GM21737 (cell line): Measurements from ENCODE around the gene PRTN3.
"Not testable (repeated sequence)": the region's sequence is repeated elsewhere in the genome, so short reads cannot be mapped to it uniquely, and the experiment has no call there.

Experiments used
- ATAC-seq: cut with Tn5 transposase; IDR thresholded peaks from one replicate; pipeline ENCODE4 v1.9.1; 2021; ENCODE audit warnings: mild to moderate bottlenecking, moderate library complexity; ENCODE audit not compliant: unreplicated experiment

Gene PRTN3

GRCh38 chr19:815079-815774 lies 25.6 kb upstream of the PRTN3 start:
- ATAC-seq = no peak

GRCh38 chr19:815775-816499 lies 24.9 kb upstream of the PRTN3 start:
- ATAC-seq = no peak

- no peak for ATAC-seq
These were observed 24.3 kb upstream of the PRTN3 start for GRCh38 chr19:816500-816857.

- not testable (repeated sequence) for ATAC-seq
These were observed 20.6 kb upstream of the PRTN3 start for GRCh38 chr19:820212-820611.

GRCh38 chr19:821231-821824 lies 19.5 kb upstream of the PRTN3 start:
- ATAC-seq = no peak

- ATAC-seq = no peak
These were observed 18.8 kb upstream of the PRTN3 start, which contains the start of gene PLPPR3 for GRCh38 chr19:821825-822503. Gene PLPPR3, minus strand, starts transcription at chr19:821955. Its CDS starts 396 bp downstream, at chr19:821559.

GRCh38 chr19:823565-824121 lies 17.2 kb upstream of the PRTN3 start:
- no peak for ATAC-seq

- no peak for ATAC-seq
These were observed 15.9 kb upstream of the PRTN3 start for GRCh38 chr19:824885-825284.

- no peak for ATAC-seq
These were observed 14.7 kb upstream of the PRTN3 start for GRCh38 chr19:825897-826644.

- no peak for ATAC-seq
These were observed 13.5 kb upstream of the PRTN3 start for GRCh38 chr19:827314-827709.

- ATAC-seq = no peak
These were observed 13.0 kb upstream of the PRTN3 start, which contains the start of gene AZU1 for GRCh38 chr19:827710-828321. Gene AZU1, plus strand, starts transcription at chr19:827837. Its CDS starts 10 bp downstream, at chr19:827847.

- no peak for ATAC-seq
These were observed 11.6 kb upstream of the PRTN3 start for GRCh38 chr19:829129-829758.

- no peak for ATAC-seq
These were observed 9.1 kb upstream of the PRTN3 start for GRCh38 chr19:831407-832369.

GRCh38 chr19:834216-834615 lies 6.6 kb upstream of the PRTN3 start:
- no peak for ATAC-seq

GRCh38 chr19:835210-835810 lies 5.5 kb upstream of the PRTN3 start:
- no peak for ATAC-seq

- ATAC-seq = not testable (repeated sequence)
These were observed 2.0 kb downstream of the PRTN3 start for GRCh38 chr19:842802-843179.

GRCh38 chr19:843180-843835 lies 2.5 kb downstream of the PRTN3 start:
- no peak for ATAC-seq
